ENCODE measurements around the gene ABCC1. TPM values are rescaled to one million over a fixed set of nuclear protein-coding genes. Genes with fewer than 3 reads are reported as not detected.
"Not testable (repeated sequence)": the region's sequence is repeated elsewhere in the genome, so short reads cannot be mapped to it uniquely, and the experiment has no call there.

Gene ABCC1
- total RNA-seq, 1 donor from 2014 or later: 69.4 TPM

- no peaks in the 10 kb centered on the region for H3K4me1 Mint-ChIP-seq
- no peak for DNase-seq (ENCODE audit: low spot score in 2 of 2, unreplicated experiment in 2 of 2)
- TF ChIP-seq, protein P1, sequence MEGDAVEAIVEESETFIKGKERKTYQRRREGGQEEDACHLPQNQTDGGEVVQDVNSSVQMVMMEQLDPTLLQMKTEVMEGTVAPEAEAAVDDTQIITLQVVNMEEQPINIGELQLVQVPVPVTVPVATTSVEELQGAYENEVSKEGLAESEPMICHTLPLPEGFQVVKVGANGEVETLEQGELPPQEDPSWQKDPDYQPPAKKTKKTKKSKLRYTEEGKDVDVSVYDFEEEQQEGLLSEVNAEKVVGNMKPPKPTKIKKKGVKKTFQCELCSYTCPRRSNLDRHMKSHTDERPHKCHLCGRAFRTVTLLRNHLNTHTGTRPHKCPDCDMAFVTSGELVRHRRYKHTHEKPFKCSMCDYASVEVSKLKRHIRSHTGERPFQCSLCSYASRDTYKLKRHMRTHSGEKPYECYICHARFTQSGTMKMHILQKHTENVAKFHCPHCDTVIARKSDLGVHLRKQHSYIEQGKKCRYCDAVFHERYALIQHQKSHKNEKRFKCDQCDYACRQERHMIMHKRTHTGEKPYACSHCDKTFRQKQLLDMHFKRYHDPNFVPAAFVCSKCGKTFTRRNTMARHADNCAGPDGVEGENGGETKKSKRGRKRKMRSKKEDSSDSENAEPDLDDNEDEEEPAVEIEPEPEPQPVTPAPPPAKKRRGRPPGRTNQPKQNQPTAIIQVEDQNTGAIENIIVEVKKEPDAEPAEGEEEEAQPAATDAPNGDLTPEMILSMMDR (IDR thresholded peaks at IDR 0.05; ENCODE audit: unreplicated experiment): no peak
- H3K36me3 Mint-ChIP-seq: no peaks in the 10 kb centered on the region
- H3K27me3 Mint-ChIP-seq (ENCODE audit: low read depth): no peaks in the 10 kb centered on the region
- peaks cover 30% of the 10 kb centered on the region for H3K9me3 Mint-ChIP-seq
- no peak overlapping the region for H3K27ac Mint-ChIP-seq
- no peak overlapping the region for H3K4me3 Mint-ChIP-seq
These were observed 207.8 kb downstream of the ABCC1 start for GRCh38 chr16:16157166-16157565.

DNA sequence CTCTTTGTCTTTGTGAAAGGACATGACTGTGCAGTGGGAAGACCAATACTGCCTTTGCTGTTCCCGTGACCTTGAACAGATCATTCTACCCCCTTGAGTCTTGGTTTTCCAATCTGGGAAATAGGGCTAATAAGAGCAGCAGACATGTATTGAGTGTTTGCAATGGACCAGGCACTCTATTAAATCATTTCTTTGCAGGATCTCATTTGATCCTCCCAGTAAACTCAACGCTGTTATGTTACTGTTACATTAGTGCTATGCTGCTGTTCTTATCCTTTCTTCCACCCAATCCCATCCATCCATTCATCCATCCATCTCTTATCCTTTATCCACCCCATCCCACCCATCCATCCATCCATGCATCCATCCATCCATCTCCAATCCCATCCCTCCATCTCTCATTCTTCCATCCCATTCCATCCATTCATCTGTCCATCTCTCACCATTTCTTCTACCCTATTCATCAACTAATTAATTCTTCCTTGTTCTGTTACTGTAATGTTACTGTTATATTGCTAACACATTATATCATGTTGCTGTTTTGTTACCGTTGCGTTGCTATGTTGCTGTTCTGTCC, 208.8 kb downstream of the ABCC1 start:
- Mint-ChIP-seq H3K36me3 (no peaks in the 10 kb centered on the region), H3K4me3 (no peak overlapping the region), H3K27ac (no peak overlapping the region), H3K27me3 (ENCODE audit: low read depth) (no peaks in the 10 kb centered on the region), H3K9me3 (peaks cover 30% of the 10 kb centered on the region), H3K4me1 (no peaks in the 10 kb centered on the region)
- DNase-seq (ENCODE audit: low spot score in 2 of 2, unreplicated experiment in 2 of 2): no peak
- TF ChIP-seq, protein P1 (IDR thresholded peaks at IDR 0.05; ENCODE audit: unreplicated experiment): no peak

- no peaks in the 10 kb centered on the region for H3K4me1 Mint-ChIP-seq
- H3K4me3 Mint-ChIP-seq: no peak overlapping the region
- TF ChIP-seq, protein P1 (IDR thresholded peaks at IDR 0.05; ENCODE audit: unreplicated experiment): no peak
- H3K27me3 Mint-ChIP-seq (ENCODE audit: low read depth): no peaks in the 10 kb centered on the region
- DNase-seq (ENCODE audit: low spot score in 2 of 2, unreplicated experiment in 2 of 2): no peak
- no peak overlapping the region for H3K27ac Mint-ChIP-seq
- no peaks in the 10 kb centered on the region for H3K36me3 Mint-ChIP-seq
- H3K9me3 Mint-ChIP-seq: peaks cover 30% of the 10 kb centered on the region
These were observed 209.4 kb downstream of the ABCC1 start for GRCh38 chr16:16158741-16159374.

- no peaks in the 10 kb centered on the region for H3K4me1 Mint-ChIP-seq
- H3K4me3 Mint-ChIP-seq: no peak overlapping the region
- no peaks in the 10 kb centered on the region for H3K36me3 Mint-ChIP-seq
- peaks cover 30% of the 10 kb centered on the region for H3K9me3 Mint-ChIP-seq
- no peak for DNase-seq (ENCODE audit: low spot score in 2 of 2, unreplicated experiment in 2 of 2)
- H3K27me3 Mint-ChIP-seq (ENCODE audit: low read depth): no peaks in the 10 kb centered on the region
- H3K27ac Mint-ChIP-seq: no peak overlapping the region
- TF ChIP-seq, protein P1 (IDR thresholded peaks at IDR 0.05; ENCODE audit: unreplicated experiment): no peak
These were observed 210.2 kb downstream of the ABCC1 start for GRCh38 chr16:16159662-16160061.

DNA sequence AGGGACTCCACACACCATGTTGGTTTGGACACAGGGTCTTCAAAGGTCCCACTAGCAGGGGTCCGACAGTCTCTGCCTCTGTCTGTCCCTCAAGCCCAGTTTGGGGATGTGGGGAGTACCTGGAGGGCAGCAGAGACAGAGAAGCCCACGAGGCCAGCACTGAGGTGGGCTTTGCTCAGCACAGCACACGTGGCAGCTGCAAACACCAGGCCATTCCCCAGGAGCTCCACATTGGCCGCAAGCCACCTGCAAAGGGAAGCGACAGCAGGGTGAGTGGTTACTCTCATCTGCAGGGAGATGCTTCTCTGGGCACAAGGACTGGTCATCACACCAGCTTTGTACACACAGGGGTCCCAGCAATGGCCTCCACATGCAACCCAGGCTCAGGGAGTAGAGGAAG, 211.9 kb downstream of the ABCC1 start:
- H3K27me3 Mint-ChIP-seq (ENCODE audit: low read depth): no peaks in the 10 kb centered on the region
- TF ChIP-seq, protein P1 (IDR thresholded peaks at IDR 0.05; ENCODE audit: unreplicated experiment): no peak
- no peaks in the 10 kb centered on the region for H3K36me3 Mint-ChIP-seq
- H3K4me1 Mint-ChIP-seq: no peaks in the 10 kb centered on the region
- no peak overlapping the region for H3K27ac Mint-ChIP-seq
- no peak overlapping the region for H3K4me3 Mint-ChIP-seq
- peaks cover 30% of the 10 kb centered on the region for H3K9me3 Mint-ChIP-seq
- DNase-seq (ENCODE audit: low spot score in 2 of 2, unreplicated experiment in 2 of 2): no peak

DNA sequence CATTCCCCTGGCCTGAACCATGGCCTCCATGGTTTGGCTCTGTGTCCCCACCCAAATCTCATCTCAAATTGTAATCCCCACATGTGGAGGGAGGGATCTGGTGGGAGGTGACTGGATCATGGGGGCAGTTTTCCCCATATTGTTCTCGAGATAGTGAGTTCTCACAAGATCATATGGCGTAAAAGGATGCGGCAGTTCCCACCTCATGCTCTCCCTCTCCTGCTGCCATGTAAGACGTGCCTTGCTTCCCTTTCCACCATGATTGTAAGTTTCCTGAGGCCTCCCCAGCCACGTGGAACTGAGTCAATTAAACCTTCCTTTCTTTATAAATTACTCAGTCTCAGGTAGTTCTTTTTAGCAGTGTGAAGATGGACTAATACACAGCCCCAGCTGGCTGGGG, 212.4 kb downstream of the ABCC1 start:
- not testable (repeated sequence) for H3K4me3 Mint-ChIP-seq; H3K27me3 Mint-ChIP-seq (ENCODE audit: low read depth)

More for the DNA sequence above, 212.4 kb downstream of the ABCC1 start:
- peaks cover 30% of the 10 kb centered on the region for H3K9me3 Mint-ChIP-seq
- H3K27ac Mint-ChIP-seq; H3K36me3 Mint-ChIP-seq; H3K4me1 Mint-ChIP-seq; DNase-seq (ENCODE audit: low spot score in 2 of 2, unreplicated experiment in 2 of 2): not testable (repeated sequence)
